Small intestine (tissue), 7 donors: Measurements from ENCODE around the gene TOM1L2. TPM values are rescaled to one million over a fixed set of nuclear protein-coding genes. Genes with fewer than 3 reads are reported as not detected.

Experiments
- DNase-seq, 2 donors: peaks; one replicate each; pipeline versions ENCODE4 v3.0.0 to v3.0.0-alpha.2; 2013
- FAIRE-seq: peaks from 2 replicates; lab custom pipeline; 2012; peaks lifted over from hg19 to GRCh38; lab: Jason Lieb, UNC
- H3K27ac ChIP-seq, 3 donors: one replicate each; pipeline ENCODE4 v1.5.1; 2013; ENCODE audit warnings: low read length in 2 of 3, mild to moderate bottlenecking in 2 of 3, control low read depth in 1 of 3, inconsistent platforms in 1 of 3, low read depth in 1 of 3, moderate library complexity in 1 of 3
- H3K27me3 ChIP-seq, 3 donors: one replicate each; pipeline ENCODE4 v1.6.1; 2013; ENCODE audit warnings: low read length in 3 of 3, inconsistent platforms in 1 of 3; ENCODE audit not compliant: control insufficient read depth in 3 of 3, insufficient read depth in 3 of 3
- H3K36me3 ChIP-seq, 3 donors: one replicate each; pipeline ENCODE4 v1.6.1; 2013; ENCODE audit warnings: low read length in 3 of 3, inconsistent platforms in 1 of 3, low read depth in 1 of 3, mild to moderate bottlenecking in 1 of 3, moderate library complexity in 1 of 3; ENCODE audit not compliant: control insufficient read depth in 3 of 3, insufficient read depth in 2 of 3
- H3K4me1 ChIP-seq, 3 donors: one replicate each; pipeline ENCODE4 v1.6.1; 2013; ENCODE audit warnings: low read length in 2 of 3, inconsistent platforms in 1 of 3, low read depth in 1 of 3, mild to moderate bottlenecking in 1 of 3, moderate library complexity in 1 of 3; ENCODE audit not compliant: control insufficient read depth in 3 of 3, insufficient read depth in 2 of 3
- H3K4me3 ChIP-seq, 3 donors: one replicate each; pipeline ENCODE4 v1.5.1; 2013; ENCODE audit warnings: low read length in 3 of 3, control low read depth in 1 of 3, inconsistent platforms in 1 of 3, low read depth in 1 of 3, mild to moderate bottlenecking in 1 of 3, moderate library complexity in 1 of 3
- H3K9me3 ChIP-seq, 2 donors: one replicate each; pipeline ENCODE4 v1.6.1; 2013; ENCODE audit warnings: low read depth in 1 of 2, low read length in 1 of 2; ENCODE audit not compliant: control insufficient read depth in 2 of 2, insufficient read depth in 1 of 2
- WGBS, 3 donors: extraction: QIAGEN DNeasy Blood & Tissue Kit; methylation state at CpG; one replicate each; pipeline ENCODE4 v1.1.7; 2013; 5-methylcytosine and 5-hydroxymethylcytosine counted together
- polyA plus RNA-seq, 4 donors: library from polyadenylated mRNA; stranded (reverse) in 3 of 4; unstranded in 1 of 4; fragments of 200-250 nt in 3 of 4; fragments of 120-200 nt in 1 of 4; gene quantifications; one replicate each; pipeline versions ENCODE4 v1.2.1 to v1.2.3, GENCODE V29; 2013
- donor health status: healthy with polysubstance abuse.
- donor health status: control.
- donor health status: control.
- donor health status: Bipolar disorder and iron deficiency.
- donor health status: healthy.

TOM1L2 gene
- polyA plus RNA-seq, 4 donors, result 14.3 to 26.6 (median 24.7) TPM

GRCh38 chr17:17823433-17824118 lies 148.6 kb downstream of the TOM1L2 start:
- no peak for FAIRE-seq
- peak overlapping the region; percentile 97 to 98 (median 97) for H3K27ac ChIP-seq
- H3K9me3 ChIP-seq, result no peaks in the 10 kb centered on the region
- 1 to 2% (median 2%) methylated on average over 41 to 69 of the region's 69 CpGs for WGBS, 3 donors
- H3K4me1 ChIP-seq, result peaks cover 10 to 70% (median 17%) of the 10 kb centered on the region in 3 donors
- peaks cover 4 to 69% (median 9%) of the 10 kb centered on the region in 3 donors for H3K36me3 ChIP-seq
- no peaks in the 10 kb centered on the region for H3K27me3 ChIP-seq
- DNase-seq, result peak; percentile 91 to 93
- H3K4me3 ChIP-seq, result peak overlapping the region; percentile 36 to 69 (median 48)

DNA sequence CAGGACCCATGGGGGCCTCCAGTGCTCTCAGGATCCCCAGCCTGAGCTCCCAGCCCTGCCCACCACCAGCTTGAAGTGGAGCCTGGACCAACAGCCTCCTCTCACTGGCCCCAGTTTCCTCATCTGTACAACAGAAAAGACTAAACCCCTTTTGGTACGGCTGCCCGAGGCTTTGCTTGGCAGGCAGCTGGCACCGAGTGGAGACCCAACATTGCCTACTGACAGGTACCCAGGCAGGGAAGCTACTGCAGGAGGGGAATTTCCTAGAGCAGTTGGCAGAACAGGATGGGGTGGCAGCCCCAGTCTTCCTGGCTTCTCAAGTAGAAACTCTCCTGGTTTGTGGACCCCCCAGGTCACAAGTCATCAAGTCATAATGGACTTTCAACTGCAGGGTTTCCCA lies 149.6 kb downstream of the TOM1L2 start:
- Histone ChIP-seq H3K9me3 (no peaks in the 10 kb centered on the region), H3K4me1 (peaks cover 10 to 79% (median 17%) of the 10 kb centered on the region in 3 donors), H3K4me3 (peak overlapping the region; percentile 36 to 69 (median 48)), H3K36me3 (peaks cover 4 to 69% (median 9%) of the 10 kb centered on the region in 3 donors), H3K27ac (peak overlapping the region in 2 of 3 donors; percentile 54 to 73), H3K27me3 (no peaks in the 10 kb centered on the region)
- DNase-seq (no peak), FAIRE-seq (no peak)
- WGBS, 3 donors, result 39 to 78% (median 68%) methylated on average over 3 of the region's 3 CpGs

DNA sequence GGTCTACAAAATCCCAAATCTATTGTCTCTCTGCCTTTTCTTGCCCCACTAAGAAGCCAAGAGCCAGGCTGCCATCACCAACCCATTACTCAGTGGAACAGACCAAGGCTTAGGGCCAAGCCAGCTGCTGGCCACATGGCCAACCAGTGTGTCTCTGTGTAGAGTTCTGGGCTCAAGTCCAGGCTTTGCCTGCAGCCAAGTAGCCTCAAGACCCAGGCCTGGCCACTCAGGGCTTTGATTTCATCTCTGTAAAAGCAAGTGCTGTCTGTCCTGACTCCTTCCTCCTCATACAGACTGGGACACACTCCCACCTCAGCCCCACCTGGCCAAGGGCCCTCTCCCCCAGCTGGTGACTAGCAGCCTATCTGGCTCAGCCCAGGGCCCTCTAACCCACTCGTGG lies 150.0 kb downstream of the TOM1L2 start:
- H3K36me3 ChIP-seq, result peaks cover 6 to 69% (median 11%) of the 10 kb centered on the region in 3 donors
- peak overlapping the region in 2 of 3 donors; percentile 48 to 69 for H3K4me3 ChIP-seq
- WGBS, 3 donors, result 40 to 68% (median 50%) methylated on average over 1 of the region's 1 CpG
- H3K27ac ChIP-seq, result peak overlapping the region in 1 of 3 donors; percentile 3
- H3K9me3 ChIP-seq, result no peaks in the 10 kb centered on the region
- no peak for FAIRE-seq
- H3K27me3 ChIP-seq, result no peaks in the 10 kb centered on the region
- no peak for DNase-seq
- peaks cover 10 to 79% (median 17%) of the 10 kb centered on the region in 3 donors for H3K4me1 ChIP-seq

DNA sequence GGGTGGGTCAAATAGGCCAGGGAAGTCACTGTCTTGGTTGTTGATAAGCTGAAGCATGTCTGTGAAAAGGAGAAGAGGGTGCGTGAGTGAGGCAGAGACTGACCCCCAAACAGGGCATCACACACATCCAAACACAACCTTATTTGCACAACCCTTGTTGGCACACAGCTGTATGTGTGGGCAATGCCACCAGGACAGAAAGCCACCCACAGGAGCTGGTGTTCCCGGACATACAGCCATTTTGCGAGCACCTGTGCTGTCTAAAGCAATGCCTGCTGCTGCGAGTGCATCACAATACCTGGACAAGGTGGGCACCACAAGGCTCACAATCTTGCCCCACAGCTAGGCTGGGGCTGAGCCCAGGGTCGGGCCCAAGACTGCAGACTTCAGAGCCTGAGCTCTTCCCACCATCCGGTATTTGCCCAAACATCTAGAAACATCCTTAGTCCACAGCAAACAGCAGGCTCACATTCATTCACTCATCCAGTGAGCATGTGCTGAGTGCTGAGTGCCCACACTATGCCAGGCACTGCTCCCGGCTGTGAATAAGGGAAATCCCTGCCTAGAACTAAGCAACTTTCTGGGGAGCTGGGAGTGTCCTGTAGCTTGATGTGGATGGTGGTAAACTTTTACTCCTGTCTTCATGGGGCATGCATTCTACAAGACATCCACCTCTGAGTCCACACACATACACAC lies 151.6 kb downstream of the TOM1L2 start:
- peaks cover 10 to 66% (median 17%) of the 10 kb centered on the region in 3 donors for H3K4me1 ChIP-seq
- peaks cover 9 to 74% (median 19%) of the 10 kb centered on the region in 3 donors for H3K36me3 ChIP-seq
- no peaks in the 10 kb centered on the region for H3K9me3 ChIP-seq
- H3K4me3 ChIP-seq, result peak overlapping the region in 1 of 3 donors; percentile 69
- 81 to 92% (median 92%) methylated on average over 7 of the region's 7 CpGs for WGBS, 3 donors
- no peaks in the 10 kb centered on the region for H3K27me3 ChIP-seq
- DNase-seq (no peak), FAIRE-seq (no peak)
- H3K27ac ChIP-seq, result peak overlapping the region in 1 of 3 donors; percentile 17

DNA sequence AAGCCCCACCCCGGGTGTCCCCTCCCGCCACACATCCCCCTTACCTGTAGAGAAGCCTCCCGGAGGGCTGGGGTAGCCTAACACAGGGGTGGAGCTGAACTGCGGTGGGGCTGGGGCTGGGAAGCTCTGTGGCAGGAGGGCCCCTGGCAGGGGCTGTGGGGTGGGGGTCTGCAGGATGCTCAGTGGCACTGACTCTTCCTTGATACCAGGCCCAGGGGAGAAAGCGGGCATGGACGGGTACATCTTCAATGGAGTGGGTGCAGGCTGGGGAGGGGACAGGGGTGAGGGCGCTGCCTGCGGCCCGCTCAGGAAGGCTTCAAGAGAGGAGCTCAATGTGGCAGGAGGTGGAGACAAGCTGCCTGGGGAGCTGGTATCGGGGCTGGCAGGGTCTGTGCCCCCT lies 152.2 kb downstream of the TOM1L2 start:
- Histone ChIP-seq H3K27me3 (no peaks in the 10 kb centered on the region), H3K9me3 (no peaks in the 10 kb centered on the region), H3K4me1 (peaks cover 6 to 62% (median 14%) of the 10 kb centered on the region in 3 donors), H3K36me3 (peaks cover 11 to 80% (median 19%) of the 10 kb centered on the region in 3 donors), H3K27ac (peak overlapping the region in 1 of 3 donors; percentile 17), H3K4me3 (no peak overlapping the region)
- WGBS, 3 donors, result 84 to 90% (median 86%) methylated on average over 10 of the region's 10 CpGs
- no peak for FAIRE-seq
- no peak for DNase-seq

GRCh38 chr17:17819561-17819995 lies 152.6 kb downstream of the TOM1L2 start:
- 52 to 59% (median 58%) methylated on average over 9 to 12 of the region's 12 CpGs for WGBS, 3 donors
- Histone ChIP-seq H3K27me3 (no peaks in the 10 kb centered on the region), H3K4me1 (peaks cover 3 to 57% (median 10%) of the 10 kb centered on the region in 3 donors), H3K27ac (no peak overlapping the region), H3K36me3 (peaks cover 11 to 84% (median 23%) of the 10 kb centered on the region in 3 donors), H3K9me3 (no peaks in the 10 kb centered on the region), H3K4me3 (no peak overlapping the region)
- DNase-seq (peak; percentile 44 to 87), FAIRE-seq (no peak)

DNA sequence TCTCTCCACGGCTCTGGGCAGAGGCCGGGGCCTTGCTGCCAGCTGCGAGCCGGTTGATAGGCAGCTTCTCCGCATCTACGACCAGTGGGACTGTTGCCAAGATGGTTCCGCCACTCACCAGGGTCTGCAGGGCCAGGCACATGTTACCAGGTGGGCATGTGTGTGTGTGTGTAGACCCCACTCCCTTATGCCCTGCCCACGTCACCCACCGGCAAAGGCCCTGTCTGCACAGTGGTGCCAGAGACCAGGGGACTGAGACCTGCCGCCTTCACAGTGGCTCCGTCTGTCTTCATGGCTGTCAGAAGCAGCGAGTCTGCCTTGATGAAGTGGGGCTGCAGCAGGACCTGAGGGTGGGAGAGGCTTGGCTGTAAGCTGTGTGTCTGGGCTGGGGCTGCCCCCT lies 153.1 kb downstream of the TOM1L2 start:
- no peak overlapping the region for H3K4me3 ChIP-seq
- H3K36me3 ChIP-seq, result peaks cover 14 to 85% (median 28%) of the 10 kb centered on the region in 3 donors
- H3K27ac ChIP-seq, result no peak overlapping the region
- H3K9me3 ChIP-seq, result no peaks in the 10 kb centered on the region
- no peak for FAIRE-seq
- H3K27me3 ChIP-seq, result no peaks in the 10 kb centered on the region
- WGBS, 3 donors, result 87 to 90% (median 89%) methylated on average over 12 of the region's 12 CpGs
- DNase-seq, result no peak
- peaks cover 3 to 52% (median 5%) of the 10 kb centered on the region in 3 donors for H3K4me1 ChIP-seq

GRCh38 chr17:17818088-17818526 lies 154.1 kb downstream of the TOM1L2 start:
- DNase-seq (peak; percentile 64 to 71), FAIRE-seq (no peak)
- H3K27ac ChIP-seq, result peak overlapping the region in 2 of 3 donors; percentile 11 to 47
- H3K4me1 ChIP-seq, result peaks cover 3 to 47% (median 3%) of the 10 kb centered on the region in 3 donors
- no peak overlapping the region for H3K4me3 ChIP-seq
- H3K36me3 ChIP-seq, result peaks cover 20 to 95% (median 34%) of the 10 kb centered on the region in 3 donors
- WGBS, 3 donors, result 48 to 72% (median 60%) methylated on average over 10 of the region's 10 CpGs
- H3K9me3 ChIP-seq, result no peaks in the 10 kb centered on the region
- H3K27me3 ChIP-seq, result no peaks in the 10 kb centered on the region
